Measurements from ENCODE around the gene FLT1. TPM values are rescaled to one million over a fixed set of nuclear protein-coding genes. Genes with fewer than 3 reads are reported as not detected.

FLT1 gene
- total and polyA plus RNA-seq, 2 of the 13 experiments (the other 11 are each of a cell fraction or from before 2014, with no cell fraction given), result 0.02 TPM; not detected in 1

DNA sequence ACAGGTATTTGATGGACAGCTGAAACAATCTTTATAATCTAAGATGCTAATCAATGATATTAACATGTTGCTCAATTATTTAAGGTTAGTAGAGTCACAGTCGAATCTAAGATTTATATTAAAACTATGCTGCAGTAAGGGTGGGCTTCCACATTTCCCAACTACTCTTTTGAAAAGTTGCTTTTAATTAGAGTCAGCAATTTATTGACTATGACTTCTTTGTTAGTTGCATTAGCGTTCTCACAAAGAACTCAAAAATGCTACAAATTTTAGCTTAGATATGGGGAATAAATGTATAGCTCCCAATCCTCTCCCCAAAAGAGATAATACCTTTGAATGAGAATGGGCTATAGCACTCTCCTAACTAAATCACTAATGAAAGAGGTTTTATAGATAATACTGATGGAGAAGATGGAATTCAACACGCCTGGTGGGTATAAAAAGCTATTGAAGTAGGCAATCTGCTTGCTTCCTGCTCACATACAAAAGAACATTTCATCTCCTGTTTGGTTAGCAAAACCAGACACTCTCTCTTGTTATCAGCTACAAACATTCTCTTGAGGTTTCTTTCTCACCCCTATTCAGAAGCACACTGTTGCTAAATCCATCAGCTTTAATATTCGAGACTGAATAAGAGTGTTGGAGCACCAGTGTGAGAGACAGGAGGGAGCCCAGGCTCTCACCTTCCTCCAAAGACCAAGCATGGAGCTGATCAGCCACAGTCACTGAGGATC, 2.4 kb upstream of the FLT1 start:
- H3K36me3 ChIP-seq (replicated peaks in 1 of 2; ENCODE audit: control insufficient read depth in 1 of 2, insufficient read depth in 2 of 2, low read length in 2 of 2), result no peaks in the 10 kb centered on the region
- H2AFZ ChIP-seq (ENCODE audit: low read length), result no peak overlapping the region
- no peaks in the 10 kb centered on the region for H3K79me2 ChIP-seq (ENCODE audit: insufficient read depth, low read length)
- ChIA-PET POLR2A (no interaction called here), CTCF (ENCODE audit: low intra/inter-chr PET ratio, low total read pairs) (no interaction called here)
- no TSS peak for BruUV-seq (replicated peaks)
- no peaks in the 10 kb centered on the region for H3K4me1 ChIP-seq (ENCODE audit: insufficient read depth, low read length)
- 13% methylated on average over 4 of the region's 4 CpGs for WGBS (ENCODE audit: low lambda C conversion rate)
- TF ChIP-seq ZNF839 (CRISPR knock-in tag; IDR thresholded peaks at IDR 0.05; ENCODE audit: borderline replicate concordance) (no peak), ZNF264 (CRISPR knock-in tag; IDR thresholded peaks at IDR 0.05) (no peak), MAFK (conservative IDR thresholded peaks at IDR 0.05 in 1 of 2, IDR thresholded peaks at IDR 0.05 in 1 of 2; ENCODE audit: low read length in 2 of 2) (peak; percentile 18 to 54; a peak in 2 of 4 replicates), ZNF577 (CRISPR knock-in tag; IDR thresholded peaks at IDR 0.05; ENCODE audit: borderline replicate concordance, low read depth) (no peak), NR2F6 (IDR thresholded peaks at IDR 0.05) (no peak), NR2F6 (CRISPR knock-in tag; IDR thresholded peaks at IDR 0.05) (no peak), KAT7 (CRISPR knock-in tag; IDR thresholded peaks at IDR 0.05; ENCODE audit: borderline replicate concordance) (no peak), CENPT (CRISPR knock-in tag; IDR thresholded peaks at IDR 0.05; ENCODE audit: low read depth) (no peak)
- H4K20me1 ChIP-seq (ENCODE audit: insufficient read depth, low read length), result no peaks in the 10 kb centered on the region
- in situ Hi-C loops (cut with HindIII; ENCODE audit: extremely low pct_ligation_motif_present, low pct_unique_long_range_greater_than_20kb) (no loop called here), intact Hi-C loops (cut with micrococcal nuclease; ENCODE audit: unreplicated experiment) (no loop called here)
- H3K4me3 ChIP-seq (replicated peaks in 1 of 3; ENCODE audit: insufficient read depth in 1 of 3, low read depth in 2 of 3, low read length in 3 of 3), result no peak overlapping the region
- no peak overlapping the region for H3K4me2 ChIP-seq (ENCODE audit: low read depth, low read length)
- DNase-seq (ENCODE audit: low spot score) (no peak), FAIRE-seq (no peak), ATAC-seq (no peak)
- no peak overlapping the region for H3K27ac ChIP-seq (ENCODE audit: extremely low read length, insufficient read depth, low read length)
- H3K9ac ChIP-seq (ENCODE audit: insufficient read depth, low read depth, low read length), result no peak overlapping the region
- H3K27me3 ChIP-seq (ENCODE audit: control insufficient read depth in 1 of 2, insufficient read depth in 2 of 2, low read length in 2 of 2), result peaks cover 2 to 48% of the 10 kb centered on the region in 2 experiments
- H3K9me3 ChIP-seq (ENCODE audit: low read length), result no peaks in the 10 kb centered on the region

DNA sequence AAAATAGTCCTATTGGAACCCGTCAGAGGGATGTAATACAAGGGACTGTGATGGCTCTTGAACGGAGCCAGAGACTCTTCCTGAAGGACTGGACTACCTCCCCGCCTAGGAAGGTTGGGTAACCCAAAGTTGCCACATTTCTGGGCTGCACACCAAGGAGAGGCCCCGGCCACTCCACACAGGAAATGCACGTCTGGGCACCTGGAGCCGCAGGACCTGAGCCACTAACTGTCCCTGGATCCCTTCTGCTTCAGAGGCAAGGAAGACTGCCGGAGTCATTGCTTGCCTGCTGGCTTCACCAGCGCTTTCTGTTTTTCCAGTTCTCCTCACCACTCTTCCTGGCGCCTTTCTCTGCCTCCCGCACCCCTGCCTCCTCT, 1.2 kb upstream of the FLT1 start:
- Histone ChIP-seq H3K27ac (ENCODE audit: extremely low read length, insufficient read depth, low read length) (no peak overlapping the region), H3K4me1 (ENCODE audit: insufficient read depth, low read length) (no peaks in the 10 kb centered on the region), H3K9ac (ENCODE audit: insufficient read depth, low read depth, low read length) (no peak overlapping the region), H3K27me3 (ENCODE audit: control insufficient read depth in 1 of 2, insufficient read depth in 2 of 2, low read length in 2 of 2) (peaks cover 2 to 49% of the 10 kb centered on the region in 2 experiments; a peak in 4 of 5 replicates), H3K4me2 (ENCODE audit: low read depth, low read length) (no peak overlapping the region), H2AFZ (ENCODE audit: low read length) (no peak overlapping the region), H3K4me3 (replicated peaks in 1 of 3; ENCODE audit: insufficient read depth in 1 of 3, low read depth in 2 of 3, low read length in 3 of 3) (no peak overlapping the region), H3K36me3 (replicated peaks in 1 of 2; ENCODE audit: control insufficient read depth in 1 of 2, insufficient read depth in 2 of 2, low read length in 2 of 2) (no peaks in the 10 kb centered on the region), H3K9me3 (ENCODE audit: low read length) (no peaks in the 10 kb centered on the region), H3K79me2 (ENCODE audit: insufficient read depth, low read length) (no peaks in the 10 kb centered on the region), H4K20me1 (ENCODE audit: insufficient read depth, low read length) (no peaks in the 10 kb centered on the region)
- WGBS (ENCODE audit: low lambda C conversion rate), result 6% methylated on average over 10 of the region's 10 CpGs
- CTCF ChIA-PET (ENCODE audit: low intra/inter-chr PET ratio, low total read pairs), result no interaction called here
- ATAC-seq (no peak), DNase-seq (ENCODE audit: low spot score) (no peak), FAIRE-seq (no peak)
- BruUV-seq (replicated peaks), result no TSS peak
- POLR2A ChIA-PET, result no interaction called here
- intact Hi-C loops (cut with micrococcal nuclease; ENCODE audit: unreplicated experiment) (no loop called here), in situ Hi-C loops (cut with HindIII; ENCODE audit: extremely low pct_ligation_motif_present, low pct_unique_long_range_greater_than_20kb) (no loop called here)
- no peak for TF ChIP-seq SKI (IDR thresholded peaks at IDR 0.05; ENCODE audit: partially characterized antibody)
- no peak for TF ChIP-seq SP140L (CRISPR knock-in tag; IDR thresholded peaks at IDR 0.05; ENCODE audit: borderline replicate concordance)
- TF ChIP-seq, protein P1, sequence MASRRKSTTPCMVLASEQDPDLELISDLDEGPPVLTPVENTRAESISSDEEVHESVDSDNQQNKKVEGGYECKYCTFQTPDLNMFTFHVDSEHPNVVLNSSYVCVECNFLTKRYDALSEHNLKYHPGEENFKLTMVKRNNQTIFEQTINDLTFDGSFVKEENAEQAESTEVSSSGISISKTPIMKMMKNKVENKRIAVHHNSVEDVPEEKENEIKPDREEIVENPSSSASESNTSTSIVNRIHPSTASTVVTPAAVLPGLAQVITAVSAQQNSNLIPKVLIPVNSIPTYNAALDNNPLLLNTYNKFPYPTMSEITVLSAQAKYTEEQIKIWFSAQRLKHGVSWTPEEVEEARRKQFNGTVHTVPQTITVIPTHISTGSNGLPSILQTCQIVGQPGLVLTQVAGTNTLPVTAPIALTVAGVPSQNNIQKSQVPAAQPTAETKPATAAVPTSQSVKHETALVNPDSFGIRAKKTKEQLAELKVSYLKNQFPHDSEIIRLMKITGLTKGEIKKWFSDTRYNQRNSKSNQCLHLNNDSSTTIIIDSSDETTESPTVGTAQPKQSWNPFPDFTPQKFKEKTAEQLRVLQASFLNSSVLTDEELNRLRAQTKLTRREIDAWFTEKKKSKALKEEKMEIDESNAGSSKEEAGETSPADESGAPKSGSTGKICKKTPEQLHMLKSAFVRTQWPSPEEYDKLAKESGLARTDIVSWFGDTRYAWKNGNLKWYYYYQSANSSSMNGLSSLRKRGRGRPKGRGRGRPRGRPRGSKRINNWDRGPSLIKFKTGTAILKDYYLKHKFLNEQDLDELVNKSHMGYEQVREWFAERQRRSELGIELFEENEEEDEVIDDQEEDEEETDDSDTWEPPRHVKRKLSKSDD (CRISPR knock-in tag; IDR thresholded peaks at IDR 0.05; ENCODE audit: low read depth), result no peak
- TF ChIP-seq SNRNP70 (IDR thresholded peaks at IDR 0.05; ENCODE audit: low read depth, low read length), result no peak
- TF ChIP-seq TRIM24 (CRISPR knock-in tag; IDR thresholded peaks at IDR 0.05), result no peak
- TF ChIP-seq SMC3 (IDR thresholded peaks at IDR 0.05; ENCODE audit: low read length), result no peak
- no peak for TF ChIP-seq KDM4B (CRISPR knock-in tag; IDR thresholded peaks at IDR 0.05)
- TF ChIP-seq, protein P2, sequence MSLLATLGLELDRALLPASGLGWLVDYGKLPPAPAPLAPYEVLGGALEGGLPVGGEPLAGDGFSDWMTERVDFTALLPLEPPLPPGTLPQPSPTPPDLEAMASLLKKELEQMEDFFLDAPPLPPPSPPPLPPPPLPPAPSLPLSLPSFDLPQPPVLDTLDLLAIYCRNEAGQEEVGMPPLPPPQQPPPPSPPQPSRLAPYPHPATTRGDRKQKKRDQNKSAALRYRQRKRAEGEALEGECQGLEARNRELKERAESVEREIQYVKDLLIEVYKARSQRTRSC (CRISPR knock-in tag; IDR thresholded peaks at IDR 0.05; ENCODE audit: low read depth), result no peak
- no peak for TF ChIP-seq ZMYM4 (CRISPR knock-in tag; IDR thresholded peaks at IDR 0.05)
